Lower leg skin (tissue), 4 donors: ENCODE measurements around the gene GPT2. TPM values are rescaled to one million over a fixed set of nuclear protein-coding genes. Genes with fewer than 3 reads are reported as not detected.
A peak's percentile ranks its signal among the peaks of the same experiment; 100 is the strongest.

Experiments
- DNase-seq, 2 donors: peaks; one replicate each; pipeline ENCODE4 v3.0.0-alpha.2; 2019; ENCODE audit warnings: low spot score in 2 of 2
- H3K4me3 ChIP-seq: fragments of 200-600 bp; sonication (generic); 2 replicates; pipeline ENCODE4 v1.5.1; 2017; ENCODE audit warnings: mild to moderate bottlenecking, low read depth; ENCODE audit not compliant: poor library complexity, severe bottlenecking
- CTCF ChIP-seq, 3 donors: fragments of 450-650 bp; IDR thresholded peaks; one replicate each; pipeline ENCODE4 v1.5.1; 2016; ENCODE audit warnings: antibody characterized with exemption in 3 of 3, mild to moderate bottlenecking in 3 of 3, moderate library complexity in 2 of 3
- POLR2A ChIP-seq, 2 donors: fragments of 450-650 bp; IDR thresholded peaks; one replicate each; pipeline ENCODE4 v1.6.1; 2016 to 2017; ENCODE audit warnings: antibody characterized with exemption in 2 of 2, mild to moderate bottlenecking in 1 of 2, moderate library complexity in 1 of 2
- WGBS, 2 donors: methylation state at CpG; one replicate each; pipeline ENCODE4 v1.1.5; 2018; 5-methylcytosine and 5-hydroxymethylcytosine counted together
- intact Hi-C: fragments of 100-400 bp; cut with DNase I; formaldehyde crosslinking; loops from one replicate; pipeline ENCODE4 v1.15.0; 2023; ENCODE audit warnings: low total_unique reads
- total RNA-seq, 4 donors: library from RNA; depleted of rRNA; stranded (reverse); fragments of >200 nt; gene quantifications; one replicate each; pipeline ENCODE4 v1.1.0, GENCODE V29; 2016

The GPT2 gene
- total RNA-seq, 4 donors from 2014 or later: 69.8 to 106 (median 83.1) TPM

- TF ChIP-seq CTCF (IDR thresholded peaks at IDR 0.05) (no peak), POLR2A (IDR thresholded peaks at IDR 0.05) (no peak)
- no peak for DNase-seq
- 72 to 83% methylated on average over 8 of the region's 8 CpGs for WGBS, 2 donors
These were observed 12.6 kb upstream of the GPT2 start for GRCh38 chr16:46871597-46871996.

GRCh38 chr16:46873201-46873600 lies 11.0 kb upstream of the GPT2 start:
- WGBS, 2 donors: 86 to 87% methylated on average over 3 of the region's 3 CpGs

More at GRCh38 chr16:46871597-46871996, 12.6 kb upstream of the GPT2 start:
- intact Hi-C loops: no loop called here
- no peak overlapping the region for H3K4me3 ChIP-seq

DNA sequence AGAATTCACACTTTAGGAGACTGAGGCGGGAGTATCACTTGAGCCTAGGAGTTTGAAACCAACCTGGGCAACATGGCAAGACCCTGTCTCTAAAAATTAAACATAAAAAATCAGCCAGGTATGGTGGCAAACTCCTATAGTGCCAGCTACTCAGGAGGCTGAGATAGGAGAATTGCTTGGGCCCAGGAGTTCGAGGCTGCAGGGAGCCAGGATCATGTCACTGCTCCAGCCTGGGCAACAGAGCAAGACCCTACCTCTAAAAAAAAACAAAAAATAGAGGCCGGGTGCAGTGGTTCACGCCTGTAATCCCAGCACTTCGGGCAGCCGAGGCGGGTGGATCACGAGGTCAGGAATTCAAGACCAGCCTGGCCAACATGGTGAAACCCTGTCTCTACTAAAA lies 8.9 kb upstream of the GPT2 start:
- WGBS, 2 donors: 92 to 95% methylated on average over 8 of the region's 8 CpGs

More at GRCh38 chr16:46873201-46873600, 11.0 kb upstream of the GPT2 start:
- intact Hi-C loops: no loop called here
- TF ChIP-seq POLR2A (IDR thresholded peaks at IDR 0.05) (no peak), CTCF (IDR thresholded peaks at IDR 0.05) (no peak)
- H3K4me3 ChIP-seq: no peak overlapping the region
- no peak for DNase-seq

GRCh38 chr16:46882304-46882939 lies 1.7 kb upstream of the GPT2 start:
- intact Hi-C loops: no loop called here
- WGBS, 2 donors: 51 to 63% methylated on average over 9 of the region's 9 CpGs
- TF ChIP-seq POLR2A (IDR thresholded peaks at IDR 0.05) (no peak), CTCF (IDR thresholded peaks at IDR 0.05) (peak in 1 of 3 donors; percentile 46)
- no peak for DNase-seq
- H3K4me3 ChIP-seq: no peak overlapping the region

More for the DNA sequence above, 8.9 kb upstream of the GPT2 start:
- DNase-seq: no peak
- no peak overlapping the region for H3K4me3 ChIP-seq
- intact Hi-C loops: no loop called here
- TF ChIP-seq CTCF (IDR thresholded peaks at IDR 0.05): no peak
- no peak for TF ChIP-seq POLR2A (IDR thresholded peaks at IDR 0.05)

DNA sequence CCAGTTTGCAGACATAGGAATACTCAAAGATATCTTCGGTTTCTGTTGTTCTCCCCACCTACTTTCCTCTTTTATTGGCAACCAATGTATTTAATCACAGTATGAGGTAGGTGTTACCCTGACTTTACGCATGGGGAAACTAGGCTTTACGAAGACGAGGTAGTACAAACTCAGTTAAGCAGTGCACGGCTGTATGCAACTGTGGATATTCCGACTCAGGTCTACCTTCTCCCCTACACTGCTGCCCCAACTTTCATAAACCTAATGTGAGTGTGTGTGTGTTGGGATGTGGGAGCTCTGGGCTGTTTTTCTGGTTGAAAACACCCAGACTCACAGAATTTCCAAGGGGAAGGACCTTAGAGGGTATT lies 1.2 kb upstream of the GPT2 start:
- DNase-seq: no peak
- WGBS, 2 donors: 83 to 85% methylated on average over 6 of the region's 6 CpGs
- no peak for TF ChIP-seq CTCF (IDR thresholded peaks at IDR 0.05)
- TF ChIP-seq POLR2A (IDR thresholded peaks at IDR 0.05): no peak
- no peak overlapping the region for H3K4me3 ChIP-seq
- intact Hi-C loops: no loop called here

DNA sequence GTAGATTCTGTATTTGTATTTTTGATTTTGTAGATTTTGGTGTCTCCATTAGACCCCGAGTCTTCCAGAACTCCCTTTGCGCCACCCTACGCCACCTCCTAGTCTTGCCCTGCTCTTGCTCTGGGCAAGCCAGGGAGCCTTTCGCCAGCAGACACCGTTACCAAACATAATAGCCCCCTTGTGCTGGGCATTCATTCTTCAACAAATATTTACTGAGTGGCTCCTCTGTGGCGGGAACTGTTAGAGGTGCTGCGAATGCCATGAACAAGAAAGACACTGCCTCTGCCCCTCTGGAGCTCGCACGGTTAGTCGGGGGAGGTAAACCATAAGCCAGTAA lies 841 bp upstream of the GPT2 start:
- 22 to 34% methylated on average over 10 of the region's 10 CpGs for WGBS, 2 donors
- no peak for TF ChIP-seq POLR2A (IDR thresholded peaks at IDR 0.05)
- no peak for TF ChIP-seq CTCF (IDR thresholded peaks at IDR 0.05)
- no peak overlapping the region for H3K4me3 ChIP-seq
- intact Hi-C loops: no loop called here
- no peak for DNase-seq
